ENCODE data around the gene ABCB8. TPM values are rescaled to one million over a fixed set of nuclear protein-coding genes. Genes with fewer than 3 reads are reported as not detected.
A peak's percentile ranks its signal among the peaks of the same experiment; 100 is the strongest.

ABCB8 gene
- total RNA-seq, 4 donors from 2014 or later, result 29.5 to 42.3 (median 31.9) TPM

- Histone ChIP-seq H3K4me1 (peaks cover 44% of the 10 kb centered on the region), H3K9me3 (no peaks in the 10 kb centered on the region), H3K27me3 (no peaks in the 10 kb centered on the region), H3K4me3 (no peak overlapping the region), H3K27ac (no peak overlapping the region), H3K36me3 (no peaks in the 10 kb centered on the region)
- WGBS, result 95% methylated on average over 6 of the region's 6 CpGs
- no peak for DNase-seq (ENCODE audit: low spot score in 2 of 2)
- TF ChIP-seq EP300 (IDR thresholded peaks at IDR 0.05) (no peak), POLR2AphosphoS5 (IDR thresholded peaks at IDR 0.05) (no peak), POLR2A (IDR thresholded peaks at IDR 0.05) (no peak)
- TF ChIP-seq, protein P1, sequence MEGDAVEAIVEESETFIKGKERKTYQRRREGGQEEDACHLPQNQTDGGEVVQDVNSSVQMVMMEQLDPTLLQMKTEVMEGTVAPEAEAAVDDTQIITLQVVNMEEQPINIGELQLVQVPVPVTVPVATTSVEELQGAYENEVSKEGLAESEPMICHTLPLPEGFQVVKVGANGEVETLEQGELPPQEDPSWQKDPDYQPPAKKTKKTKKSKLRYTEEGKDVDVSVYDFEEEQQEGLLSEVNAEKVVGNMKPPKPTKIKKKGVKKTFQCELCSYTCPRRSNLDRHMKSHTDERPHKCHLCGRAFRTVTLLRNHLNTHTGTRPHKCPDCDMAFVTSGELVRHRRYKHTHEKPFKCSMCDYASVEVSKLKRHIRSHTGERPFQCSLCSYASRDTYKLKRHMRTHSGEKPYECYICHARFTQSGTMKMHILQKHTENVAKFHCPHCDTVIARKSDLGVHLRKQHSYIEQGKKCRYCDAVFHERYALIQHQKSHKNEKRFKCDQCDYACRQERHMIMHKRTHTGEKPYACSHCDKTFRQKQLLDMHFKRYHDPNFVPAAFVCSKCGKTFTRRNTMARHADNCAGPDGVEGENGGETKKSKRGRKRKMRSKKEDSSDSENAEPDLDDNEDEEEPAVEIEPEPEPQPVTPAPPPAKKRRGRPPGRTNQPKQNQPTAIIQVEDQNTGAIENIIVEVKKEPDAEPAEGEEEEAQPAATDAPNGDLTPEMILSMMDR (IDR thresholded peaks at IDR 0.05), result no peak
These were observed 28.0 kb downstream of the ABCB8 start for GRCh38 chr7:151056283-151056665.

- H3K4me3 ChIP-seq, result peak overlapping the region; percentile 76
- H3K27me3 ChIP-seq, result no peaks in the 10 kb centered on the region
- no peak overlapping the region for H3K27ac ChIP-seq
- H3K4me1 ChIP-seq, result peaks cover 46% of the 10 kb centered on the region
- H3K36me3 ChIP-seq, result no peaks in the 10 kb centered on the region
- 33% methylated on average over 25 of the region's 29 CpGs for whole genome bisulfite sequencing
- no peak for DNase-seq (ENCODE audit: low spot score in 2 of 2)
- H3K9me3 ChIP-seq, result no peaks in the 10 kb centered on the region
- no peak for TF ChIP-seq EP300 (IDR thresholded peaks at IDR 0.05)
- TF ChIP-seq, protein P1 (IDR thresholded peaks at IDR 0.05), result no peak
- TF ChIP-seq POLR2A (IDR thresholded peaks at IDR 0.05), result no peak
- no peak for TF ChIP-seq POLR2AphosphoS5 (IDR thresholded peaks at IDR 0.05)
These were observed 28.6 kb downstream of the ABCB8 start for GRCh38 chr7:151056666-151057505.

- no peaks in the 10 kb centered on the region for H3K27me3 ChIP-seq
- no peak for TF ChIP-seq POLR2AphosphoS5 (IDR thresholded peaks at IDR 0.05)
- TF ChIP-seq EP300 (IDR thresholded peaks at IDR 0.05), result no peak
- TF ChIP-seq, protein P1 (IDR thresholded peaks at IDR 0.05), result no peak
- TF ChIP-seq POLR2A (IDR thresholded peaks at IDR 0.05), result no peak
- H3K36me3 ChIP-seq, result peaks cover 2% of the 10 kb centered on the region
- H3K4me3 ChIP-seq, result peak within 1 kb of the TSS; percentile 76
- 0% methylated on average over 27 of the region's 30 CpGs for WGBS
- no peaks in the 10 kb centered on the region for H3K9me3 ChIP-seq
- no peak for DNase-seq (ENCODE audit: low spot score in 2 of 2)
- H3K27ac ChIP-seq, result peak within 1 kb of the TSS; percentile 92
- H3K4me1 ChIP-seq, result peaks cover 52% of the 10 kb centered on the region
These were observed 29.3 kb downstream of the ABCB8 start, which contains the start of gene CDK5 for GRCh38 chr7:151057506-151057988. Gene CDK5, minus strand, starts transcription at chr7:151057897. Its CDS starts 49 bp downstream, at chr7:151057848.

DNA sequence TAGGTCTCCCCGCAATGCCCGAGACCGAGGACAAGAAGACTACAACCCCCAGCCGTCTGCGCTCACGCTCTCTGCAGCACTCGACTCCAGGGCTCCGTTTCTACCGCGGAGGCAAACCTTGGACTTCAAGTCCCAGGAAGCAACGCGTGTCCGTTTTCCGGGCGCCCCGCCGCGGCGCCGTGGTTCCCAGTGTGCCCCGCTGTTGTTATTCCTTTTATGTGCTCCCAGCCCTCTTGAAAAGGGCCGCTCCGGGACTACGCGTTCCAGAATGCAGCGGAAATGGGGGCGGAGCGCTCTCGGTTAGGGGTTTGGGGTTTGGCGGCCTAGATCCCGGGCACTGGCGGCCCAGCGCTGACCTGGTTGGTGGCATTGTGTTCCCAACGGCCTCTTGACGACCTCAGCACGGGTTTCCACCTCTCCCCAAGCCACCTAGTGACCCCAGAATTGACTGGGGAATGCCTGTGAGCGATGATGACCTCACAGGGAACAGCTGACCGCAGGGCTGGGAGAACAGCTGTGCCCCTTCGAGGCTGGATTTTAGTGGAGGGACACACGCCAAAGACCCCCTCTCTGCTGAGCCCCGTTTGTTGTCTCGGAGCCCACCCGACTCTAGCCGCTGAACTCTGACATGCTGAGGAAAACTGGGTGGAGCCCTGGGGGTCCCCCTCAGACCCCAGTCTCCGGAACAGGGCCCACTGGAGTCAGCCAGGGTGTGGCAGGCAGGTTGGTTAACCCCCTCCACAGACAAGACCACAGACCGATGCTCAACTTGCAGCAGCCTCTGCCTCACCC lies 29.9 kb downstream of the ABCB8 start:
- peaks cover 7% of the 10 kb centered on the region for H3K36me3 ChIP-seq
- no peaks in the 10 kb centered on the region for H3K9me3 ChIP-seq
- peak overlapping the region; percentile 76 for H3K4me3 ChIP-seq
- WGBS, result under 1% methylated on average over 43 of the region's 46 CpGs
- peaks cover 59% of the 10 kb centered on the region for H3K4me1 ChIP-seq
- no peaks in the 10 kb centered on the region for H3K27me3 ChIP-seq
- peak; percentile 99 for DNase-seq (ENCODE audit: low spot score in 2 of 2)
- TF ChIP-seq, protein P1 (IDR thresholded peaks at IDR 0.05), result no peak
- TF ChIP-seq POLR2A (IDR thresholded peaks at IDR 0.05), result peak in 1 of 2 donors; percentile 51
- TF ChIP-seq POLR2AphosphoS5 (IDR thresholded peaks at IDR 0.05), result peak in 2 of 3 donors; percentile 74 to 88
- peak overlapping the region; percentile 92 for H3K27ac ChIP-seq
